Stimulated activated naive CD8-positive, alpha-beta T cell treated with anti-CD3 and anti-CD28 coated beads, Interleukin-15, Interleukin-2, amounts not matched to agents 100 ng/mL and 50 ng/mL, for 24 hours (primary cell): ENCODE data around the gene GFI1.

Experiments used
- H3K27ac Mint-ChIP-seq: one replicate; pipeline ENCODE4 v1.8.0; 2021; ENCODE audit warnings: mild to moderate bottlenecking, mixed read lengths
- H3K27me3 Mint-ChIP-seq: one replicate; pipeline ENCODE4 v1.8.0; 2021; ENCODE audit warnings: mixed read lengths
- H3K36me3 Mint-ChIP-seq: one replicate; pipeline ENCODE4 v1.8.0; 2021; ENCODE audit warnings: low read depth, mixed read lengths
- H3K4me1 Mint-ChIP-seq: one replicate; pipeline ENCODE4 v1.8.0; 2021; ENCODE audit warnings: low read depth, mixed read lengths
- H3K4me3 Mint-ChIP-seq: one replicate; pipeline ENCODE4 v1.8.0; 2021; ENCODE audit warnings: mild to moderate bottlenecking, mixed read lengths
- H3K9me3 Mint-ChIP-seq: one replicate; pipeline ENCODE4 v1.8.0; 2021; ENCODE audit warnings: mixed read lengths

The GFI1 gene

GRCh38 chr1:92425617-92426016 lies 61.1 kb downstream of the GFI1 start:
- no peaks in the 10 kb centered on the region for H3K36me3 Mint-ChIP-seq
- H3K4me1 Mint-ChIP-seq = no peaks in the 10 kb centered on the region
- no peaks in the 10 kb centered on the region for H3K9me3 Mint-ChIP-seq
- no peak overlapping the region for H3K27ac Mint-ChIP-seq
- H3K27me3 Mint-ChIP-seq = no peaks in the 10 kb centered on the region
- H3K4me3 Mint-ChIP-seq = no peak overlapping the region
